Activated naive CD4-positive, alpha-beta T cell treated with anti-CD3 and anti-CD28 coated beads, Interleukin-2, amount 50 U/mL, for 24 hours (primary cell): ENCODE measurements around the gene TAF11L4.
"Not testable (repeated sequence)": the region's sequence is repeated elsewhere in the genome, so short reads cannot be mapped to it uniquely, and the experiment has no call there.

Source experiments
- H3K27ac Mint-ChIP-seq: one replicate; pipeline ENCODE4 v1.8.0; 2021; ENCODE audit warnings: mild to moderate bottlenecking, mixed read lengths
- H3K27me3 Mint-ChIP-seq: one replicate; pipeline ENCODE4 v1.8.0; 2021; ENCODE audit warnings: mixed read lengths
- H3K36me3 Mint-ChIP-seq: one replicate; pipeline ENCODE4 v1.8.0; 2021; ENCODE audit warnings: mixed read lengths
- H3K4me1 Mint-ChIP-seq: one replicate; pipeline ENCODE4 v1.8.0; 2021; ENCODE audit warnings: mixed read lengths
- H3K4me3 Mint-ChIP-seq: one replicate; pipeline ENCODE4 v1.8.0; 2021; ENCODE audit warnings: mild to moderate bottlenecking, mixed read lengths
- H3K9me3 Mint-ChIP-seq: one replicate; pipeline ENCODE4 v1.8.0; 2021; ENCODE audit warnings: mixed read lengths

Gene TAF11L4

DNA sequence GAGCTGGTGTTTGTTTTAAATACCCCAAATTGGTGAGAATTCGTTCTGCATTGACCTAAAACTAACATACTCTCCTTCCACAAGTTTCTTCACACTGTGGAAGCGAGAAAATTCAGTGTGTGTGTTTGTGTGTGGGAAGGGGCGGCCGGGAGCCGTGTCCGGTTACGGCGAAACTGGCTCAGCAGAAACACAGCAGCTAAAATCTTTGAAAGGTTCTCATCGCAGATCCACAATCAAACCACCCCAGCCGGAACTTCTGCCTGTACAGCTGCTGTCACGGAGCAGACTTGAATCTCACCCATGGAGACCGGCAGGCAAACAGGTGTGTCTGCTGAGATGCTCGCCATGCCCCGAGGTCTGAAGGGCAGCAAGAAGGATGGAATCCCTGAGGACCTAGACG lies at the start of gene TAF11L4:
Gene TAF11L4, plus strand, starts transcription at position 301 of the 400 bp plus-strand sequence.
- H3K4me1 Mint-ChIP-seq, H3K27me3 Mint-ChIP-seq, H3K9me3 Mint-ChIP-seq, H3K36me3 Mint-ChIP-seq, H3K27ac Mint-ChIP-seq, H3K4me3 Mint-ChIP-seq: not testable (repeated sequence)

DNA sequence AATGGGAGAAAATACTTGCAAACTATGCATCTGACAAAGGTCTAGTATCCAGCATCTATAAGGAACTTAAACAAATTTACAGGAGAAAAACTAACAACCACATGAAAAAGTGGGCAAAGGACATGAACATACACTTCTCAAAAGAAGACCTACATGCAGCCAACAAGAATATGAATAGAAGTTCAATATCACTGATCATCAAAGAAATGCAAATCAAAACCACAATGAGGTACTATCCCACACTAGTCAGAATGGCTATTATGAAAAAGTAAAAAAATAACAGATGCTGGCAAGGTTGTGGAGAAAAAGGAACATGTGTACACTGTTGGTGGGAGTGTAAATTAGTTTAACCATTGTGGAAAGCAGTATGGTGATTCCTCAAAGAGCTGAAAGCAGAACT lies 46.5 kb upstream of the TAF11L4 start:
- not testable (repeated sequence) for H3K36me3 Mint-ChIP-seq, H3K4me3 Mint-ChIP-seq, H3K27ac Mint-ChIP-seq, H3K27me3 Mint-ChIP-seq, H3K4me1 Mint-ChIP-seq
- H3K9me3 Mint-ChIP-seq, result peaks cover 13% of the 10 kb centered on the region

DNA sequence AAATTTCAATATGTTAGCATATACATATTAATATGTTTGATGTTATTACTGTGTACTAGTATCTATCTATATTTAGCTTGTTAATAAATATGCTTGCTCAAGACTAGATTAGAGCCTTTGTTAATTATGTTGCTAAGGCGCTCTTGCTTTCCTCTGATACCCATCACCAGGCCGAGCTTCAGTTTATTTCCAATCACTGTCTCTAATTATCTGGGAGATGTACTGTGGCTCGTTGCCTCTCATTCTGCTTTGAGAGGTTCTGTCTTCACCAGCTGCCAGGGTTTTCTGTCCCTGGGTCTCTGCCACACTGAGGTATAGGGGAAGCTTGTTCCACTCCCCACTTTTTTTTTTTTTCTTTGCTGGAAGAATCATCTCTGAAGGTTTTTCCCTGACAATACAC lies 44.6 kb upstream of the TAF11L4 start:
- peaks cover 7% of the 10 kb centered on the region for H3K9me3 Mint-ChIP-seq
- H3K4me3 Mint-ChIP-seq, result no peak overlapping the region
- H3K4me1 Mint-ChIP-seq, result no peaks in the 10 kb centered on the region
- no peaks in the 10 kb centered on the region for H3K27me3 Mint-ChIP-seq
- H3K27ac Mint-ChIP-seq, result no peak overlapping the region
- no peaks in the 10 kb centered on the region for H3K36me3 Mint-ChIP-seq

DNA sequence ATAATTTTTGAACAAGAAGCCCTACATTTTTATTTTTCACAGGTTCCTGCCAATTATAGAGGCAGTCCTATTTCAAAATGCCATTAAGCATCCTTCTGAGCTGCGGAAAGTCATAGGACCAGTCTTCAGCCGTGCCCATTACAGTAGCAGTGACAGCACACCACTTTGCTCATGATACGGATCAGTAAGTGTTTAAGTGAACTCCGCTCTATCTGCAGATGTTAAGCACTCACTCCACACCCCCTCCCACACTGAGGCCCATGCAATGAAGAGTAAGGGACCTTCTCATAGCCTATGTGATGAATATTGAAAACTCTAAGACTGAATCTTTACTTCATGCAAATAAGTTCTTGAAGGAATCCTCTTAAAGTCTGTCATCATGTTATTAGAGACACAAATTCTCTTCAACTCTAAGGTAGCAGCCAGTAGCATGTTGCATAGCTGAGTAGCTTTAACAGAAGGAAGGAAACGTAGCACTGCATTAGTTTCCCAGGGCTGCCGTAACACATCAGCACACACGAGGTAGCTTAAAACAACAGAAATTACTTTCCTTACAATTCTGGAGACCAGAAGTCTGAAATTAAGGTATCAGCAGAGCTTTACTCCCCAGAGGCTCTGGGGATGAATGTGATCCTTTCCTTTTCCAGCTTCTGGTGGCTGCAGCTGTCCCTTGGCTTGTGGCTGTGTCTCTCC lies 43.9 kb upstream of the TAF11L4 start:
- H3K9me3 Mint-ChIP-seq, result peaks cover 5% of the 10 kb centered on the region
- H3K27ac Mint-ChIP-seq, result no peak overlapping the region
- no peak overlapping the region for H3K4me3 Mint-ChIP-seq
- H3K4me1 Mint-ChIP-seq, result no peaks in the 10 kb centered on the region
- no peaks in the 10 kb centered on the region for H3K27me3 Mint-ChIP-seq
- H3K36me3 Mint-ChIP-seq, result no peaks in the 10 kb centered on the region

DNA sequence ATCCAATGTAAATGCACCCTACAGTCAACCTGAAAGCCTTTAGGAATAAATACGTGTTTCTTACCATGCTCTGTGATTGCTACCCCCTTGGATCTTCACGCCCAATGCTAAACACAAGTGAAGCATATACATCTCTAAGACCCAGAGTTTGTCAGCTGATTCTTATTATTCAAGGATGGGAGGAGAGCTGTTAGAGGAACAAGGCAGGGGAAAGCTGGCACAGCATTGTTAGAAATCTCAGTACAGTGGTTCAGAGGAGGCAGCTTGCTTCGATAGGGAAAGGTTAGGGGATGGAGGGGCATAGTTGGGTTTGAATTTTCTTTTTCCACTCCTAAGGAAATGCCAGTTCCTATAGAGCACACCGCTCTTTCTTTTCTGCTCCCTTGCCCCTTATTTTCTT lies 40.2 kb upstream of the TAF11L4 start:
- Mint-ChIP-seq H3K36me3 (no peaks in the 10 kb centered on the region), H3K27ac (no peak overlapping the region), H3K27me3 (no peaks in the 10 kb centered on the region), H3K4me1 (no peaks in the 10 kb centered on the region), H3K4me3 (no peak overlapping the region), H3K9me3 (peaks cover 5% of the 10 kb centered on the region)

DNA sequence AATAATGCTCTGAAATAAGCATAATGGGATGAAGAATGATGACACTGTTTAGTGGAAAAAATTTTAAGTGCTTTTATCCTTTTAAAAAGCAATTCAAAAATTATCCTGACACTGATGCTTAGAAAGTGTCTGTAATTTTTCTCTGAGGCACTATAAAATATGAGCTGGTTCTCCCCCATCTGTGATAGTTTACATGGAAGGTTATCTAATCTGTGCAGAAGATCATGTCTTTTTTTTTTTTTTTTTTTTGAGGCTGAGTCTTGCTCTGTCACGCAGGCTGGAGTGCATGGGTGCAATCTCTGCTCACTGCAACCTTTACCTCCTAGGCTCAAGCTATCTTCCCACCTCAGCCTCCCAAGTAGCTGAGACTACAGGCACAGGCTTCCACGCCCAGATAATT lies 38.8 kb upstream of the TAF11L4 start:
- Mint-ChIP-seq H3K9me3 (peaks cover 5% of the 10 kb centered on the region), H3K36me3 (no peaks in the 10 kb centered on the region), H3K4me3 (no peak overlapping the region), H3K27ac (no peak overlapping the region), H3K4me1 (no peaks in the 10 kb centered on the region), H3K27me3 (no peaks in the 10 kb centered on the region)

DNA sequence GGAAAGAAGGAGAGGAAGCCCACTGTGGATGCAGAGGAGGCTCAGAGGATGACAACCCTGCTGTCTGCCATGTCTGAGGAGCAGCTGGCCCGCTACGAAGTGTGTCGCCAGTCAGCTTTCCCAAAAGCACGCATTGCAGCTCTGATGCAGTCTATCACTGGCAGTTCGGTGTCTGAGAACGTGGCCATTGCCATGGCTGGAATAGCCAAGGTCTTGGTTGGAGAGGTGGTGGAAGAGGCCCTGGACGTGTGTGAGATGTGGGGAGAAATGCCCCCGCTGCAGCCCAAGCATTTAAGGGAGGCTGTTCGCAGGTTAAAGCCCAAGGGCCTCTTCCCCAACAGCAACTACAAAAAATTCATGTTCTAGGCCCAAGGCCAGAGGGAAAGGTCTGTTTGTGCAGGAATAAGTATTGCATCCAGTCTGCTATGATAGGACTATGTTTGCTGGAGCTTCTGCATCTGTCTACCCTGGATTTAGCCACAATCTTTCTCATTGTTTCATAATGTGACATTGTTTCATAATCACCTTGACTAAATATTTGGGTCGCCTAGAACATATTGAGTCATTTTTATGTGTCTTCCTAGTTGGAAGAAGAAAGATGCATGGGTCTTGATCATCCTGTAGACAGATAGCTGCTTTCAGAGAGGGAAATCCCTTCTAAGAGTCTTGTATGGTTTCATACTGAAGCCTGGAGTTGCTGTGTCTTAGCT lies 35.0 kb upstream of the TAF11L4 start:
- not testable (repeated sequence) for H3K27ac Mint-ChIP-seq, H3K9me3 Mint-ChIP-seq, H3K4me3 Mint-ChIP-seq, H3K27me3 Mint-ChIP-seq, H3K4me1 Mint-ChIP-seq, H3K36me3 Mint-ChIP-seq

DNA sequence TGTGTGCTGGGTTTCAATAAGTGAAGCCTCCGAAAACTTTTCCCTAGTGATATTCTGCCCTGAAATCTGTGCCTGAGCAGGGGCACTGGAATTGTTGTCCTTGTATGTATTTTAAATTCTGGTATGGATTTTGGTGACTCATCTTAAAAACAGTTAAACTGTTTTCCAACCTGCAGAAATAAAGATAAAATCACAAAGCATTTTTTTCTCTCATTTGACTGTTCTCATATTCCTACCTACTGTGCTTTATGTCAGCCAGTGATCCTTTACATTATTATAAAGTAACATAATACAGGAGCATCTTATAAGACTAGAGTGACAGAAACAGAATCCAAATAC lies 34.5 kb upstream of the TAF11L4 start:
- Mint-ChIP-seq H3K27me3 (no peaks in the 10 kb centered on the region), H3K27ac (no peak overlapping the region), H3K4me1 (no peaks in the 10 kb centered on the region), H3K36me3 (no peaks in the 10 kb centered on the region), H3K9me3 (no peaks in the 10 kb centered on the region), H3K4me3 (no peak overlapping the region)

DNA sequence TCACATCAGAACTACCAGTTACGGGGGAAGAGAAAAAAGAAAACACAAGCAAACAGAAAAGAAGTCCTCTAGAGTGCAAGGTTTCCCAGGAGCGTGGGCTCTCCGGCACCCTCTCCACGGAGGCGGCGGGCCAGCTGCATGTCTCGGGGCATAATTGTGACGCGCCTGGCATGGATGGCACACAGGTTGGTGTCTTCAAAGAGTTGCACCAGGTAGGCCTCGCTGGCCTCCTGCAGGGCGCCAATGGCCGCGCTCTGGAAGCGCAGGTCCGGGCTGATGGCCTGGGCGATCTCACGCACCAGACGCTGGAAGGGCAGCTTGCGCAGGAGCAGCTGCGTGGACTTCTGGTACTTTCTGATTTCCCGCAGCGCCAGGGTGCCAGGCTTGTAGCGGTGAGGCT lies 30.3 kb upstream of the TAF11L4 start:
- not testable (repeated sequence) for H3K9me3 Mint-ChIP-seq, H3K4me1 Mint-ChIP-seq, H3K4me3 Mint-ChIP-seq, H3K27ac Mint-ChIP-seq, H3K27me3 Mint-ChIP-seq, H3K36me3 Mint-ChIP-seq

DNA sequence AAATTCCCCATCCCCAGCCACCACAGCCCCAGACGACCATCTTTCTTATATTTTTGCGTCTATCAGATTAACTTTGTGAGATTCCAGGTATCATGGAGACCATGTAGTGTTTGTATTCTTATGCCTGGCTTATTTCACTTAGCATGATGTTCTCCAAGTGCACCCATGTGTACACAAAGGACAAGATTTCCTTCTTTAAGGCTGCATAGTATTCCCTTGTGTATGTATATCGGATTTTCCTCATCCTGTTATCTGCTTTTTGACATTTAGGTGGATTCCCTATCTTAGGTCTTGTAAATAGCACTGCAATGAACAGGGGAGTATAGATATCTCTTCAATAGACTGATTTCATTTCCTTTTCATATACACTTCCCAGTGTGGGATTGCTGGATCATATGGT lies 28.8 kb upstream of the TAF11L4 start:
- H3K27me3 Mint-ChIP-seq, result no peaks in the 10 kb centered on the region
- no peaks in the 10 kb centered on the region for H3K4me1 Mint-ChIP-seq
- H3K9me3 Mint-ChIP-seq, result peaks cover 5% of the 10 kb centered on the region
- H3K36me3 Mint-ChIP-seq, result no peaks in the 10 kb centered on the region
- no peak overlapping the region for H3K4me3 Mint-ChIP-seq
- H3K27ac Mint-ChIP-seq, result no peak overlapping the region

DNA sequence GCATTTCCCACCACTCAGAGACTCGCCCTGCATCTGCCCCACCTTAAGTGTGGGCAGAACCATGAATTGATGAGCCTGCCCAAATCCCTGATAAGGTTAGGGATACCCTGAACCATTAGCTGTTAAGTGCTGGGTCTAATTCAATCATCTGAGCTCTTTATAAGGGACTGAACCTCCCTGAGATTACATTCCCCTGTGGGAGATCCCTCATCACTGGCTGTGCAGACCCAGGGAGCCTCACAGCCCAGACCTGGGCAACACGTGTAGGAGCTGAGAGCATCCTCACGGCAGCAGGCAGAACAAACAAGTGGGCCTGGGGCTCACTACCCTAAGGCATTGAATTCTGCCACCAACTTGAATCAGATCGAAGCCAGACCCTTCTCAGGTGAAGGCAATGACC lies 24.2 kb upstream of the TAF11L4 start:
- Mint-ChIP-seq H3K36me3 (no peaks in the 10 kb centered on the region), H3K27ac (no peak overlapping the region), H3K27me3 (no peaks in the 10 kb centered on the region), H3K4me3 (no peak overlapping the region), H3K4me1 (no peaks in the 10 kb centered on the region), H3K9me3 (peaks cover 5% of the 10 kb centered on the region)

DNA sequence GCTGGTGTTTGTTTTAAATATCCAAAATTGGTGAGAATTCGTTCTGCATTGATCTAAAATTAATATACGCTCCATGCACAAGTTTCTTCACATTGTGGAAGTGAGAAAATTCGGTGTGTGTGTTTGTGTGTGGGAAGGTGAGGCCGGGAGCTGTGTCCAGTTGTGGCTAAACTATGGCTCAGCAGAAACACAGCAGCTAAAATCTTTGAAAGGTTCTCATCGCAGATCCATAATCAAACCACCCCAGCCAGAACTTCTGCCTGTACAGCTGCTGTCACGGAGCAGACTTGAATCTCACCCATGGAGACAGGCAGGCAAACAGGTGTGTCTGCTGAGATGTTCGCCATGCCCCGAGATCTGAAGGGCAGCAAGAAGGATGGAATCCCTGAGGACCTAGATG lies 23.7 kb upstream of the TAF11L4 start, which contains the start of gene TAF11L2:
Gene TAF11L2, plus strand, starts transcription at position 301 of the 400 bp plus-strand sequence.
- not testable (repeated sequence) for H3K4me3 Mint-ChIP-seq, H3K27ac Mint-ChIP-seq, H3K27me3 Mint-ChIP-seq, H3K36me3 Mint-ChIP-seq, H3K9me3 Mint-ChIP-seq, H3K4me1 Mint-ChIP-seq

DNA sequence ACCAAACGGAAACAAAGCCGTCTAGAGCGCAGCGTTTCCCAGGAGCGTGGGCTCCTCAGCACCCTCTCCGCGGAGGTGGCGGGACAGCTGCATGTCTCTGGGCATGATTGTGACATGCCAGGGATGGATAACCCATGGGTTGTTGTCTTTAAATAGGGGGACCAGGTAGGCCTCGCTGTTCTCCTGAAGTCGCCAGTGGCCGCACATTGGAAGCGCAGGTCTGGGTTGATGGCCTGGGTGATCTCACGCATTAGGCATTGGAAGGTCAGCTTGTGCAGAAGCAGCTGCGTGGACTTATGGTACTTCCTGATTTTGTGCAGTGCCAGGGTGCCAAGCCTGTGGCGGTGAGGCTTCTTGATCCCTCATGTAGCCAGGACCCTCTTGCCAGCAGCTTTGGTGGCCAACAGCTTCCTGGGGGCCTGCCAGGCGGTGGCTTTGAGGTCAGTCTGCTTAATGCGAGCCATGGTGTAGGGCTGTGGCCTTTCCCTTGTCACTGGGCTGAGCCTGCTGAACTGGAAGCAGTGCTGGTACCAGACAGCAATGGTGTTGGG lies 9.8 kb upstream of the TAF11L4 start:
- no peaks in the 10 kb centered on the region for H3K36me3 Mint-ChIP-seq
- H3K27ac Mint-ChIP-seq, result no peak overlapping the region

DNA sequence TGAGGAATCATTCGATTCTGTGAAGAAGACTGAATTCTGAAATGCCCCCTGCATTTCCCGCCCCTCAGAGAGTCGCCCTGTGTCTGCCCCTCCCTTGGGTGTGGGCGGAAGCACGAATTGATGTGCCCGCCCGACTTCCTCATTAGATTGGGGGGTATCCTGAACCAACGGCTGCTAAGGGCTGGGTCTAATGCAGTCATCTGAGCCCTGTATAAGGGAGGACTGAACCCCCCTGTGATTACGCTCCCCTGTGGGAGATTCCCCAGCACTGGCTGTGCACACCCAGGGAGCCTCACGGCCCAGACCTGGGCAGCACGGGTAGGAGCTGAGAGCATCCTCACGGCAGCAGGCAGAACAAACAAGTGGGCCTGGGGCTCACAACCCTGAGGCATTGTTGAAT lies 4.1 kb upstream of the TAF11L4 start:
- H3K36me3 Mint-ChIP-seq, H3K27me3 Mint-ChIP-seq, H3K9me3 Mint-ChIP-seq, H3K4me3 Mint-ChIP-seq, H3K27ac Mint-ChIP-seq, H3K4me1 Mint-ChIP-seq: not testable (repeated sequence)

More for the DNA sequence above, 9.8 kb upstream of the TAF11L4 start:
- Mint-ChIP-seq H3K9me3 (no peaks in the 10 kb centered on the region), H3K4me3 (no peak overlapping the region), H3K27me3 (no peaks in the 10 kb centered on the region), H3K4me1 (no peaks in the 10 kb centered on the region)

DNA sequence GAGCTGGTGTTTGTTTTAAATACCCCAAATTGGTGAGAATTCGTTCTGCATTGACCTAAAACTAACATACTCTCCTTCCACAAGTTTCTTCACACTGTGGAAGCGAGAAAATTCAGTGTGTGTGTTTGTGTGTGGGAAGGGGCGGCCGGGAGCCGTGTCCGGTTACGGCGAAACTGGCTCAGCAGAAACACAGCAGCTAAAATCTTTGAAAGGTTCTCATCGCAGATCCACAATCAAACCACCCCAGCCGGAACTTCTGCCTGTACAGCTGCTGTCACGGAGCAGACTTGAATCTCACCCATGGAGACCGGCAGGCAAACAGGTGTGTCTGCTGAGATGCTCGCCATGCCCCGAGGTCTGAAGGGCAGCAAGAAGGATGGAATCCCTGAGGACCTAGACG lies 3.5 kb upstream of the TAF11L4 start, which contains the start of gene TAF11L3:
Gene TAF11L3, plus strand, starts transcription at position 301 of the 400 bp plus-strand sequence.
- not testable (repeated sequence) for H3K4me1 Mint-ChIP-seq, H3K27me3 Mint-ChIP-seq, H3K9me3 Mint-ChIP-seq, H3K27ac Mint-ChIP-seq, H3K4me3 Mint-ChIP-seq, H3K36me3 Mint-ChIP-seq

DNA sequence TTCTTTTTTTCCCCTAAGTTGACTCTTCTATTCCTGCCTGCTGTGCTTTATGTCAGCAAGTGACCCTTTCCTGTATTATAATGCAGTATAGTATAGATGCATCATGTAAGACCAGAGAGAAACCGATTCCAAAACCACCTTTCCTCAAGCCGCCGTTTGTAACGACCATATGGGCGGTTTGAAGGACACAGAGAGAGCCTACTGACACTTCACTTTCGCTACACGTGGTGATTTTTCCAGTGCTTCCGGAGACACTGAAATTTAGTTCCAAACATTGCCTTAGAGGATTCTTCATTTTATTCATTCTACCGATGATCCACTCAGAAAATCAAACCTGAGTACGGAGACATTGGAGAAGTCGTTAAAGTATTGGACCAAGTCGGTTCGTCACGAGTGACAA lies 2.1 kb upstream of the TAF11L4 start:
- not testable (repeated sequence) for H3K36me3 Mint-ChIP-seq, H3K4me3 Mint-ChIP-seq

DNA sequence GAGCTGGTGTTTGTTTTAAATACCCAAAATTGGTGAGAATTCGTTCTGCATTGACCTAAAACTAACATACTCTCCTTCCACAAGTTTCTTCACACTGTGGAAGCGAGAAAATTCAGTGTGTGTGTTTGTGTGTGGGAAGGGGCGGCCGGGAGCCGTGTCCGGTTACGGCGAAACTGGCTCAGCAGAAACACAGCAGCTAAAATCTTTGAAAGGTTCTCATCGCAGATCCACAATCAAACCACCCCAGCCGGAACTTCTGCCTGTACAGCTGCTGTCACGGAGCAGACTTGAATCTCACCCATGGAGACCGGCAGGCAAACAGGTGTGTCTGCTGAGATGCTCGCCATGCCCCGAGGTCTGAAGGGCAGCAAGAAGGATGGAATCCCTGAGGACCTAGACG lies 3.3 kb downstream of the TAF11L4 start, which contains the start of gene TAF11L5:
Gene TAF11L5, plus strand, starts transcription at position 301 of the 400 bp plus-strand sequence.
- H3K4me1 Mint-ChIP-seq, H3K4me3 Mint-ChIP-seq, H3K27ac Mint-ChIP-seq, H3K9me3 Mint-ChIP-seq, H3K36me3 Mint-ChIP-seq, H3K27me3 Mint-ChIP-seq: not testable (repeated sequence)

More for the DNA sequence above, 2.1 kb upstream of the TAF11L4 start:
- H3K27me3 Mint-ChIP-seq, H3K9me3 Mint-ChIP-seq, H3K27ac Mint-ChIP-seq, H3K4me1 Mint-ChIP-seq: not testable (repeated sequence)
